Activated CD4-positive, alpha-beta T cell treated with anti-CD3 and anti-CD28 coated beads, Interleukin-2, amount 50 U/mL, for 16 hours (primary cell): ENCODE measurements around the gene DXO.
A peak's percentile ranks its signal among the peaks of the same experiment; 100 is the strongest.
"Not testable (repeated sequence)": the region's sequence is repeated elsewhere in the genome, so short reads cannot be mapped to it uniquely, and the experiment has no call there.

Experiments
- DNase-seq: peaks from one replicate; pipeline ENCODE4 v3.0.0-alpha.2; 2020

DXO gene

DNA sequence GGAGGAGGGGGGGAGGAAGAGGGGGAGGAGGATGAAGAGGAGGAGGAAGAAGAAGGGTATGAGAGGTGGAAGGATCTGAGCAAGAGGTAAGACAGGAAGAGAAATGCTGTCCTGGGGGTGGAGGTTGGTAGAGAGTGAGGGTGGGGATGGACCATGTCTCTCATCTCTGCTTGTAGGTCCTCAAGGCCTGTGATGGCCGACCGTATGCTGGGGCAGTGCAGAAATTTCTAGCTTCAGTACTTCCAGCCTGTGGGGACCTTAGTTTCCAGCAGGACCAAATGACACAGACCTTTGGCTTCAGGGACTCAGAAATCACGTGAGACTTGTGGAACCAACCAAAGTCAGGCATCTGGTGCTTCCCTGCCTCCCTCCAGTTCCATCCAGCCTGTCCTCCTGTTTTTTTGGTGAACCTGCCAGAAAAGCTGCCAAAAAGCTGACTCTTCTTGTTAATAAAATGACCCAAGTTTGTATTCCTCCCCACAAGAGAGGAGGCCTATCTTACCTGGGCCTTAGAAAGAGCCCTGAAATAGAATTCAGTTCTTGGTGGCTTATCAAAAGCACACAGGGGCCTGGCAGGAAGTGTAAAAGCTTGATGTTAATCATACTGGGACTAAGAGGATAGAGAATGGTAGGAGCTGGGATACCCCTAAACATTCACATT, 7.4 kb upstream of the DXO start:
- DNase-seq, result no peak

DNA sequence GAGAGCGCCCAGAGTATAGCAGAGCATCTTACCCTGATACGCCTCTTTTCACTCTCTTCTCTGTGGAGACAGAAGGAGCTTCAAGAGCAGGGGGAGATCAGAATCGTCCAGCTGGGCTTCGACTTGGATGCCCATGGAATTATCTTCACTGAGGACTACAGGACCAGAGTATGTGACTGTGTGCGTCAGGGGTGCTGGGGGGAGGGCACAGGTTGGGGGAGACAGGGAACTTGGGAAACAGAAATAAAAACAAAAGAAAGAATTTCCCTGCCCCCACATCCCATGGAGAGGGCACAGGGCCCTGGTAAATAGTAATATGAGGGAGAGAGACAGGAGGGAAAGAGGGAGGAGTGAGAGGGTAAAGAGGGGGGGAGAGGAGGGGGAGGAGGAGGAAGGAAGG, 6.9 kb upstream of the DXO start:
- no peak for DNase-seq

DNA sequence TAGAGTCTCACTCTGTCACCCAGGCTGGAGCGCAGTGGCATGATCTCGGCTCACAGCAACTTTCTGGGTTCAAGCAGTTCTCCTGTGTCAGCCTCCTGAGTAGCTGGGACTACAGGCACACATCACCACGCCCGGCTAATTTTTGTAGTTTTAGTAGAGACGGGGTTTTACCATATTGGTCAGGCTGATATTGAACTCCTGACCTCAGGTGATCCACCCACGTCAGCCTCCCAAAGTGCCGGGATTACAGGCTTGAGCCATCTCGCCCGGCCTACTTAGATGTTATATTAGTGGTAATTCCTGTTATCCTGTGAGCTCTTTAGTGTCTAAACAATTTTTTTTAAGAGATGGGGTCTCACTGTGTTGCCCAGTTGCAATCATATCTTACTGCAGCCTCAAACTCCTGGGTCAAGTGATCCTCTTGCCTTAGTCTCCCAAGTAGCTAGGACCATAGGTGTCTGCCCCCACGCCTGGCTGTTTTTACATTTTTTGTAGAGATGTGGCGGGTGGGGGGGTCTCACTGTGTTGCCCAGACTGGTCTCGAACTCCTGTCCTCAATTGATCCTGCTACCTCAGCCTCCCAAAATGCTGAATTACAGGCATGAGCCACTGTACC, 6.0 kb upstream of the DXO start:
- DNase-seq, result no peak

DNA sequence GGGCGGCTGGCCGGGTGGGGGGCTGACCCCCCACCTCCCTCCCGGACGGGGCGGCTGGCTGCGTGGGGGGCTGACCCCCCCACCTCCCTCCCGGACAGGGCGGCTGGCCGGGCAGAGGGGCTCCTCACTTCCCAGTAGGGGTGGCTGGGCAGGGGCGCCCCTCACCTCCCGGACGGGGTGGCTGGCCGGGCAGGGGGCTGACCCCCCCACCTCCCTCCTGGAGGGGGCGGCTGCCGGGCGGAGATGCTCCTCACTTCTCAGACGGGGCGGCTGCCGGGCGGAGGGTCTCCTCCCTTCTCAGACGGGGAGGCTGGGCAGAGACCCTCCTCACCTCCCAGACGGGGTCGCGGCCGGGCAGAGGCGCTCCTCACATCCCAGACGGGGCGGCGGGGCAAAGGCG, 4.1 kb upstream of the DXO start:
- DNase-seq, result not testable (repeated sequence)

DNA sequence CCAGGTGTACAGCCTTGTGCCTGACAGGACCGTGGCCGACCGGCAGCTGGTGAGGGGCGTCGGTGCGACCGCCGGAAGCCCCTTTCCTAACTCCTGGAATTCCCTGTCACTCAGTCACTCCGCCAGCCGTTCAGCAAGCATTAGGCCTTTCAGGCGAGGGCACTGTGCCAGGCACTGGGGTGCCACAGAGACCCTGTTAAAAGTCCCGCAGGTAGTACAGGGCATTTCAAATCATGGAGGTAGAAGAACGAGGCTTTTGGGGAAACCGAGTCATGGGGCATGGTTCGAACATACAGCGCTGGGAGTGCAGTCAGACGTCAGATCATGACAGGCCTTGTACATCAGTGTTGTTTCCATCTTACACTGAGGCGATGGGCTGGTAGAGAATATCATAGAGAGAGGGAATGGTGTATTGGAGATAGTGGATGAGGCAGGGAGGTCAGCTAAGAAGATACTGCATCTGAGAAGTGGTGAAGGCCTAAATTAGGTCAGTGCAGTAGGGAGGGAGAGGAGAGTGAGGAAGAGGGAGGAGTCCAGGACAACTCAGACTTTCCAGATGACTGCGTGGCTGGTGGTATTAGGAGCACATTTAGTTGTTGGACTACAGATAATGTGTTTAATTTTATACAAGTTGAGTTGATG, 892 bp upstream of the DXO start:
- DNase-seq, result peak; percentile 26

DNA sequence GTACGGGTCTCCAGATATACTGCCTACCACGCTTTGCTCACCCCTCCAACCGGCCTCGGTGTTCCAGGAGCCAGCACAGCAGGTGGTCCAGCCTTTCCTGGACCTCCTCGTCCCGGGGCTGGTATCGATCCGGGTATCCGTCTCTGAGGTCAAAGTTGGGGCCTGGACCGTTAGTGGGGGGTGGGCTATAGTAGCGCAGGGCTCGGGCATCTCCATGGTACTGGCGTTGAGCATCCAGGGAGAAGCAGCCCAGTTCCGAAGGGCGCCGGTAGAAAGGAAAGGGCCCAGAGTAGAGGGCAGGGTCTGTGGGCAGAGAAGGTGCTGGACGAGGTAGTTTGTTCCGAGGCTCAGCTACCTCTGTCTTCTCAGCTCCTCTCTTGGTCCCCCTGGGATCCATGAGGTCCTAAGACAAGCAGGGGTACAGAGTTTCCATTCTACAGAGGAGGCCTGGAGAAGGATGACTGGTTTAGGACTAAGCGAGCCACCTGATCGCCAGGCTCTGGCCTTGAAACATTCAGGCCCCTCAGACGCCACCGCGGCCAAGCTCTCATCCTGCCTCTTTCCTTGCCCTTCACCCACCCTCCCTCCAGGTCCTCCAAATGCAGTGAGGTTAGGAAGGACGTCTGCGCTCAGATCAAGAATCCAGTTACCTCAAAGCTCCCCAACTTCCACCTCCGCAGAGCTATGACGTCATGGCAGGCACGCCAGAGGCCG, 502 bp downstream of the DXO start:
- DNase-seq, result no peak

DNA sequence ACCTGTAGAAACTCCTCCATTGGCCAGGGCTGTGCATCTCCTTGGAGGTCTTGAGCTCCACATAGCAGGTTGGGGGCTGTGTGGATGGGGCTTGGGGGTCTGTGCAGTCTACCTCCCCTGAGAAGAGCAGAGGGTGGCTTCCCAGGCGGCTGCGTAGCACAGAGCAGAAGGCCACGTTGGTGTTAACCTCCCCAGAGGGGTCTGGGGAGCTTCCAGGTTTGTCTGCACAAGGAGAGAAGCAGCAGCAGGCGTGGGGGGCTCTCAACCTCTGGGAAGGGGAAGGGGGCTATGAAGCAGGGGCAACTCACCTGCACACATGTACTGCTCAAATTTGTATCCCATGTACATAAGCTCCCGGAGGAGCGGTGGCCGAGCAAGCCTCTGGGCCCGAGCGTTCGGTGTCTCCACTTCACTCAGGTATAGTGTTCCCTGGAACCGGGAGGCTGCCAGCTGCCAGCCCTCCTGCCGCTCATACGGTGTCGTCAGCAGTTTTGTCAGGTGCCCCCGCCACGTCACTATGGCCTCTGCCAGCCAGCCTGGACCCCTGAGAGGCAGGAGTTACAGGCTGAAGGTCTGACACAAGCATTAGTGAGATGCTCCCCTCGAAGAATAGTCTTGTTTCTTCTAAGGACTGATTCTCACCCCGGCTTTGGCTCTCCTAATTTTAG, 1.2 kb downstream of the DXO start:
- no peak for DNase-seq

- DNase-seq, result no peak
These were observed 2.0 kb downstream of the DXO start for GRCh38 chr6:31969712-31970603.

DNA sequence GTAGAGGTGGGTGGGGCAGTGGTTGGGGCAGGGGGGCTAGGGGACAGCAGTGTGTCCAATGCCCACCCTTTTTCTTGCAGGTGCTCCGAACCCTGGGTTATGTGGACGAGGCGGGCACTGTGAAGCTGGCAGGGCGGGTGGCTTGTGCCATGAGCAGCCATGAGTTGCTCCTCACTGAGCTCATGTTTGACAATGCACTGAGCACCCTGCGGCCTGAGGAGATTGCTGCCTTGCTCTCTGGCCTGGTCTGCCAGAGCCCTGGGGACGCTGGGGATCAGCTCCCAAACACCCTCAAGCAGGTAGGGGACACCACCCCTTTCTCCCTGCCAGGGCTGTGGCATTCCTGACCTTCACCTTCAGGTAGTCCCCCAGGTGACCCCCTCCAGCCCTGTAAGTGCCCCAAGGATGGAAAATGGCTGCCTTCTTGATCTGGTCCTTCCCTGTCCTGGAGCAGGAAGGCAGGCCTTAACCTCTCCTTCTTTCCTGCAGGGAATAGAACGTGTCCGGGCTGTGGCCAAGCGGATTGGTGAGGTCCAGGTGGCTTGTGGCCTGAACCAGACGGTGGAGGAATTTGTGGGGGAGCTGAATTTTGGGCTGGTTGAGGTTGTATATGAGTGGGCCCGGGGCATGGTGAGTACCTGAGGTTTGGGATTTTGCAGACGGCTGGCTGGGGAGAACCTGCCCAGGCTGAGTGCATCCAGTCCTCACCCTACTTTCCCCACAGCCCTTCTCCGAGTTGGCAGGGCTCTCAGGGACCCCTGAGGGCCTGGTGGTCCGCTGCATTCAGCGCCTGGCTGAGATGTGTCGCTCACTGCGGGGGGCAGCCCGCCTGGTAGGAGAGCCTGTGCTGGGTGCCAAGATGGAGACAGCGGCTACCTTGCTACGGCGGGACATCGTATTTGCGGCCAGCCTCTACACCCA, 2.9 kb downstream of the DXO start:
- no peak for DNase-seq

DNA sequence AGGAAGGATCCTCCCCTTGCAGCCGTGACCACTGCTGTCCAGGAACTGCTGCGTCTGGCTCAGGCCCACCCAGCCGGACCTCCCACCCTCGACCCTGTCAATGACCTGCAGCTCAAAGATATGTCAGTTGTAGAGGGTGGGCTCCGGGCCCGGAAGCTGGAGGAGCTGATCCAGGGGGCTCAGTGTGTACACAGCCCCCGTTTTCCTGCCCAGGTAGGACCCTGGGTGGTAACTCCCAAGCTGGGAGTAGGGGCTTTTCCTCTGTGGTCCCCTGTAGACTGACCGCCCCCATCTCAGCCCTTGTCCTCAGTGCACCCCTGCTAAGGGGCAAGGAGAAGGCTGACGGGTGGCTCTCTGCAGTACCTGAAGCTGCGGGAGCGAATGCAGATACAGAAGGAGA, 3.6 kb downstream of the DXO start:
- DNase-seq, result no peak

DNA sequence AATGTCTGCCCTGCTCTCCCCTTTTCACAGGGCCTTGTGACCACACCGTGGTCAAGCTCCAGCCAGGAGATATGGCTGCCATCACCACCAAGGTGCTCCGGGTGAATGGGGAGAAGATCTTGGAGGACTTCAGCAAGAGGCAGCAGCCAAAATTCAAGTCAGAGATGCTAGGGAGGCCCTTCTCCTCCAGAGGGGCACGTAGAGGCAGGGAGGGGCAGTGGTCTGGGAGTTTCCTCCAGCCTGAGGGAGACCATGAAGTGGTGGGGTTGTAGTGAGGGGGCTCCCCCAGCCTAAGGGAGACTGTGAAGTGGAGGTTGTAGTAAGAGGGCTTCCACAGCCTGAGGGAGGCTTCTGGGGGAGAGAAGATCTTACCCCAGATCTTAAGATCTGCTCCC, 4.0 kb downstream of the DXO start:
- no peak for DNase-seq

- no peak for DNase-seq
These were observed 4.7 kb downstream of the DXO start for GRCh38 chr6:31966997-31967925.

DNA sequence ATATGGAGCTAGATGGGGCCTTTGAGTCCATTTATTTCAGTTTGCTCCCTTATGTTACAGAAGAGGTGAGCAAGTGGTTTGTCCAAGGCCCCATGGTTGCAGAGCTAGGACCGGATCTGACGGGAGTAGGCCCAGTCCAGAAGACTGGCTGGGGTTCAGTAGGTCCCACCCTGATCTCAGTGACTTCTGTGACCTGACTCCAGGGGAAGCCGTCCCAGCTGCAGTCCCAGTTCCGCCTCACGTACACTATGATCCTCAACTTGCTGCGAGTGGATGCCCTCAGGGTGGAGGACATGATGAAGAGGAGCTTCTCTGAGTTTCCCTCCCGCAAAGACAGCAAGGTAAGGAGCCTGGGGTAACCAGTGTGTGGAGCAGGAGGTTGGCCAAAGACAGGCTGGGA, 5.4 kb downstream of the DXO start:
- no peak for DNase-seq

GRCh38 chr6:31965700-31966099, 6.2 kb downstream of the DXO start:
- DNase-seq, result no peak

DNA sequence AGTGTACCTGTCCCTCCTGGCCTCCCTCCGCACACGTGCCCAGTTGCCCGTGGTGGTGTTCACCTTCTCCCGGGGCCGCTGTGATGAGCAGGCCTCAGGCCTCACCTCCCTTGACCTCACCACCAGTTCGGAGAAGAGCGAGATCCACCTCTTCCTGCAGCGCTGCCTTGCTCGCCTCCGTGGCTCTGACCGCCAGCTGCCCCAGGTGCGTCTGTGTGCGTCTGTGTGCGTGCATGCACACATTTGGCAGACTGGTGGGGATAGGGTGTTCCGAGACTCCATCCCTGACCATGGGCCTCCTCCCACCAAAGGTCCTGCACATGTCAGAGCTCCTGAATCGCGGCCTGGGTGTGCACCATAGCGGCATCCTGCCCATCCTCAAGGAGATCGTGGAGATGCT, 8.0 kb downstream of the DXO start:
- no peak for DNase-seq

DNA sequence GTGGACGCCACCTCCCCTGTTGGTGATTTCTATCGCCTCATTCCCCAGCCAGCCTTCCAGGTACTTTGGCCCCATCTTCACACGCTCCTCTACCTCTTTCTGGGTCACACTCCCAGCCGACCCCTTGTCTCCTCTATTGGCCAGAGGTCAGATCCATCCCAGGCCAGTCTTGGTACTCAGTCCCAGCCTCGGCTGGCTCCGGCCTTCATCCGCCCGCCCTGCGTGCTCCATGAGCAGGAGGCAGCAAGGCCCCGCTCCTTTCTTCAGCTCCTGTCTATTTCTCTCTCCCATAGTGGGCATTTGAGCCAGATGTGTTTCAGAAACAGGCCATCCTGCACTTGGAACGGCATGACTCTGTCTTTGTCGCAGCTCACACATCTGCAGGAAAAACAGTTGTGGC, 10.3 kb downstream of the DXO start:
- no peak for DNase-seq

DNA sequence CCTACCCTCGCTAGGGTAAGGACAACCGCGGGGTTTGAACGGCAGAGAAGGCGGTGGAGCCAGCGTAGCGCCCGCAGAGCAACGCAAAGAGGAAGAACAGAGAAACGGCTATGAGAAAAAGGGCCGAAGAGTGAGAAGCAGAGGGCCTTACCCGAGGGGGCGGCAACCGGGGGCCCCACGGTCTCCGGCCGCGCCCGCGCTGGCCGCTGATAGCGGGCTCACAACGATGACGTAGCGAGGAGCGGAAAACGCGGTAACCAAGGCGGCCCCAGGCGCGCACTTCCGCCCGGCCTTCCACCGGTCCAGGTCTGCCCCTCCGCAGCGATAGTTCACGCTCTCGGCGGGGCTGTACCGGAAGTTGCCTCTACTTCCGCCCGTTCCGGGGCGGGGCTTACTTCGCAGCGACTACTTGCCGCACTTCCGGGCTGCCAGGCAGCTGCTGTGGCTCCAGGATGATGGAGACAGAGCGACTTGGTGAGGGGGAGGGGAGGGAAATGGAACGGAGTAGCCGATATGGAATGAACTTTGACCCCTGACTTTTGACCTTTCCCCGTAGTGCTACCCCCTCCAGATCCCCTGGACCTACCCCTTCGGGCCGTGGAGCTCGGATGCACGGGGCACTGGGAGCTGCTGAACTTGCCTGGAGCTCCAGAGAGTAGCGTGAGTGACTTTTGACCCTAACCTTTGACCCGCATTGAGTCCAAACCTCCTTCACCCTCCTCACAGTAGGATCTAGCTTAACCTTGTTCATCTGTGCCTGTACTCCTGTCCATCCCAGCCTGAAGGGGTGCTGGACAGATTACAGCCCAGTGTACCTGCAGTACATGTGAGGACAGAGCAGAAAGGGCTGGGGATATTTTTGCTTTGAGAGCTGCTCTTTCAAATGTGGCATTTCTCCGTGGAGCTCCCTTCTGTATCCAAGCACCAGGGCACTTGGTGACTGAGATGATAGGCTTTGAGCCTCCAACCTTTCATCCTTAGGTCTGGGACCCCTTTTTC, 12.9 kb downstream of the DXO start, which contains the start of the genes NELFE and SKIC2:
NELFE (minus strand) TSS at position 231 of the 999 bp plus-strand sequence. CDS start 525 bp downstream, outside the sequence.
SKIC2 (plus strand) TSS at position 435 of the 999 bp plus-strand sequence; CDS start at position 453, 18 bp downstream.
- DNase-seq, result peak; percentile 100

- no peak for DNase-seq
These were observed 13.6 kb downstream of the DXO start for GRCh38 chr6:31958412-31958740.

DNA sequence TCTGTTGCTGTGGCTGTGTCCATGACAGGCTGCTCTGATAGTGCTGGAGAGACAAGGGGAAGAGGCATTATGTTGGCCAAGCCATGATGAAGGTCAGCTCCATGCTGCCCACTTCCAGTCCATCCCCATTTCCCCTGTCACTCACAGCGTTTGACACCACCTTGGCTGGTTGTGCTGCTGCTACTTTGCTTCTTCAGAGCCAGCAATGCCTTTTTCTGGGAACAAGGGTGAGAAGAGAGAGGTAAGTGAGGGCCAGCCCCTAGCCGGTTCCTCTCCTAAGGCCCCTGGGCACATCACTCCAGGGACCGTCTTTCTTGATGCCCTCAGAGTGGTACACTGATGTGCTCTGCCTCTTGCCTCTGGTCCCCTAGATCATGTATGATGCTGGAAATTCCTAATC, 15.1 kb downstream of the DXO start:
- DNase-seq, result no peak
